ENCODE results near the gene DOCK10.
"Not testable (repeated sequence)": the region's sequence is repeated elsewhere in the genome, so short reads cannot be mapped to it uniquely, and the experiment has no call there.

Gene DOCK10

GRCh38 chr2:224941960-224942359 lies 100.3 kb downstream of the DOCK10 start:
- peak; percentile 41 for DNase-seq

GRCh38 chr2:224940618-224941017 lies 101.7 kb downstream of the DOCK10 start:
- no peak for DNase-seq

GRCh38 chr2:224938651-224939182 lies 103.6 kb downstream of the DOCK10 start:
- peak; percentile 77 for DNase-seq

- DNase-seq, result peak; percentile 14
Observed at GRCh38 chr2:224937887-224938286, 104.4 kb downstream of the DOCK10 start.

GRCh38 chr2:224934526-224935188 lies 107.6 kb downstream of the DOCK10 start:
- peak; percentile 7 for DNase-seq

GRCh38 chr2:224933431-224933830 lies 108.8 kb downstream of the DOCK10 start:
- DNase-seq, result no peak

GRCh38 chr2:224932522-224932921 lies 109.7 kb downstream of the DOCK10 start:
- DNase-seq, result no peak

GRCh38 chr2:224931956-224932355 lies 110.3 kb downstream of the DOCK10 start:
- DNase-seq, result no peak

GRCh38 chr2:224930990-224931389 lies 111.3 kb downstream of the DOCK10 start:
- peak; percentile 2 for DNase-seq

- DNase-seq, result no peak
Observed at GRCh38 chr2:224930124-224930523, 112.1 kb downstream of the DOCK10 start.

GRCh38 chr2:224929512-224929911 lies 112.8 kb downstream of the DOCK10 start:
- DNase-seq, result no peak

GRCh38 chr2:224927646-224928173 lies 114.6 kb downstream of the DOCK10 start:
- DNase-seq, result no peak

- no peak for DNase-seq
Observed at GRCh38 chr2:224927011-224927410, 115.3 kb downstream of the DOCK10 start.

- no peak for DNase-seq
Observed at GRCh38 chr2:224925810-224926100, 116.5 kb downstream of the DOCK10 start.

- DNase-seq, result no peak
Observed at GRCh38 chr2:224925061-224925809, 117.0 kb downstream of the DOCK10 start.

- DNase-seq, result no peak
Observed at GRCh38 chr2:224924631-224925030, 117.6 kb downstream of the DOCK10 start.

- DNase-seq, result no peak
Observed at GRCh38 chr2:224922142-224922727, 120.0 kb downstream of the DOCK10 start.

GRCh38 chr2:224919472-224920110 lies 122.7 kb downstream of the DOCK10 start:
- no peak for DNase-seq

- DNase-seq, result no peak
Observed at GRCh38 chr2:224918626-224919471, 123.4 kb downstream of the DOCK10 start.

- DNase-seq, result not testable (repeated sequence)
Observed at GRCh38 chr2:224917246-224917645, 125.0 kb downstream of the DOCK10 start.

GRCh38 chr2:224915136-224915535 lies 127.1 kb downstream of the DOCK10 start:
- no peak for DNase-seq

GRCh38 chr2:224910574-224910925 lies 131.7 kb downstream of the DOCK10 start:
- DNase-seq, result peak; percentile 34
